HG03025 (cell line): Measurements from ENCODE around the gene TIMMDC1.
A peak's percentile ranks its signal among the peaks of the same experiment; 100 is the strongest.

ENCODE experiments used
- ATAC-seq: cut with Tn5 transposase; IDR thresholded peaks from one replicate; pipeline ENCODE4 v1.9.1; 2021; ENCODE audit warnings: mild to moderate bottlenecking, moderate library complexity; ENCODE audit not compliant: unreplicated experiment, low FRiP score

The TIMMDC1 gene

GRCh38 chr3:119498186-119499011 lies at the start of gene TIMMDC1:
Gene TIMMDC1, plus strand, starts transcription at chr3:119498547. Its CDS starts 187 bp downstream, at chr3:119498734.
- ATAC-seq: peak; percentile 97

GRCh38 chr3:119453822-119454221 lies 44.5 kb upstream of the TIMMDC1 start:
- ATAC-seq: no peak

GRCh38 chr3:119456469-119456868 lies 41.9 kb upstream of the TIMMDC1 start:
- no peak for ATAC-seq

- no peak for ATAC-seq
Measured at GRCh38 chr3:119457246-119457645, 41.1 kb upstream of the TIMMDC1 start.

GRCh38 chr3:119463171-119464169 lies 34.9 kb upstream of the TIMMDC1 start, which contains the start of gene TMEM39A:
Gene TMEM39A, minus strand, starts transcription at chr3:119463615. Its CDS starts 1,541 bp downstream, at chr3:119462074.
- ATAC-seq: peak; percentile 92

GRCh38 chr3:119468041-119468440 lies 30.3 kb upstream of the TIMMDC1 start:
- no peak for ATAC-seq

- no peak for ATAC-seq
Measured at GRCh38 chr3:119469418-119470189, 28.7 kb upstream of the TIMMDC1 start.

GRCh38 chr3:119470866-119471265 lies 27.5 kb upstream of the TIMMDC1 start:
- ATAC-seq: no peak

- no peak for ATAC-seq
Measured at GRCh38 chr3:119481079-119481478, 17.3 kb upstream of the TIMMDC1 start.

- no peak for ATAC-seq
Measured at GRCh38 chr3:119483101-119483500, 15.2 kb upstream of the TIMMDC1 start.

GRCh38 chr3:119485563-119485962 lies 12.8 kb upstream of the TIMMDC1 start:
- no peak for ATAC-seq

GRCh38 chr3:119490153-119490552 lies 8.2 kb upstream of the TIMMDC1 start:
- ATAC-seq: no peak

- no peak for ATAC-seq
Measured at GRCh38 chr3:119492128-119492527, 6.2 kb upstream of the TIMMDC1 start.

- no peak for ATAC-seq
Measured at GRCh38 chr3:119492810-119493209, 5.5 kb upstream of the TIMMDC1 start.

GRCh38 chr3:119494597-119494996 lies 3.8 kb upstream of the TIMMDC1 start:
- ATAC-seq: no peak

- ATAC-seq: peak; percentile 5
Measured at GRCh38 chr3:119497820-119498185, 544 bp upstream of the TIMMDC1 start.

- no peak for ATAC-seq
Measured at GRCh38 chr3:119500265-119500664, 1.9 kb downstream of the TIMMDC1 start.

GRCh38 chr3:119500901-119501300 lies 2.6 kb downstream of the TIMMDC1 start:
- no peak for ATAC-seq

- ATAC-seq: no peak
Measured at GRCh38 chr3:119506631-119507030, 8.3 kb downstream of the TIMMDC1 start.

GRCh38 chr3:119507404-119507803 lies 9.1 kb downstream of the TIMMDC1 start:
- ATAC-seq: no peak
